ENCODE measurements around the gene CES5A.
"Not testable (repeated sequence)": the region's sequence is repeated elsewhere in the genome, so short reads cannot be mapped to it uniquely, and the experiment has no call there.

Gene CES5A

DNA sequence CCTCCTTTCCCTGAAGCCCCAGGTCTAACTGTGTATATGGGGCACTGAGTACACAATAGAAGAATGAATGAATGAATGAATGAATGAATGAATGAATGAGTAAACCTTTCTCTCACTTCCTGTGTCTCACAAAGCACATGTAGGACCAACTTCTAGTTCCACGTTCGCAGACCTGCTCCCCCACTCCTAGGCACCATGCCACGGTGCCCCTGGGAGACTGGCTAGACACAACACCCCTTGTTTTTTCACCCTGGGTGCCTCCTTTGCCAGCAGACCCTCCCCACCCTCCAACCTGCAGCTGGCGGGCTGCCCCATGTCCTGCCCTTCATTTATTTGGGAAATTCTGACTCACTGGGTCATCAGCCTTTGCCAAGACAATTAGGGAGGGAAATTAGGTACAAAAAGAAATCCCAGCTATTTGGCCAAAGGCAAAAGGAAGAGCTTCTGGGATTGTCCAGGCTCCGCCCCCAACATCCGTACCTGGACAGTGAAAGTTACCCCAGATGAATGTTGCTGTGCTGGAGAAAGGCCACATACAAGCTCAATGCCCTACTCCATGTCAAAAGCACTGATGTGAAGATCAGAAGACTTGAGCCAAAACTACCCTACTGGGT, 50.0 kb downstream of the CES5A start:
- no peak for DNase-seq

- no peak for DNase-seq
Observed at GRCh38 chr16:55824473-55825000, 50.6 kb downstream of the CES5A start.

DNA sequence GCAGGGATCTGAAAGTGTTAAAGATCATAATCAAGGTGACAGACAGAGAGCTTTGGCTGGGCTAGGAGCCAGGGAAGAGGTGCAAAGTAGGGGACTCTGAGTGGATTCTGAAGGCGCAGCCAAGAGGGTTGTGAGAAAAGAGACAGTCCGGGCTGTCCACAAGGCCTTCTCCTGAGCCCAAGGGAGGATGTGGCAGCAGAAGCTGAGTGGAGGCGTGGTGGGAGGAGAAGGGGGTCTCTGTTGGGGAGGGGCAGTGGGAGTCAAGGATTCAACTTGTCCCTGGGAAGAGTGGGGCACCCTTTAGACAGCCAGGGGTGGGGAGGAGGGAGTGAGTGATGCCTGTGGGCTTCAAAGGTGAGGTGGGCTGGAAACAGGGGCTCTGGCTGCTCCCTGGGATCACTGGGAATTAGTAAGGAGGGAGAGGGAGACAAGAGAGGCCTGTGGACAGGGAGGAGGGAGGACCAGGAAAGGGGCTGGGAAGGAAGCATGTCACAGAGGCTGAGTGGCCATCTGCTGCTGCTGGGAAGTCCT, 52.8 kb downstream of the CES5A start:
- no peak for DNase-seq

DNA sequence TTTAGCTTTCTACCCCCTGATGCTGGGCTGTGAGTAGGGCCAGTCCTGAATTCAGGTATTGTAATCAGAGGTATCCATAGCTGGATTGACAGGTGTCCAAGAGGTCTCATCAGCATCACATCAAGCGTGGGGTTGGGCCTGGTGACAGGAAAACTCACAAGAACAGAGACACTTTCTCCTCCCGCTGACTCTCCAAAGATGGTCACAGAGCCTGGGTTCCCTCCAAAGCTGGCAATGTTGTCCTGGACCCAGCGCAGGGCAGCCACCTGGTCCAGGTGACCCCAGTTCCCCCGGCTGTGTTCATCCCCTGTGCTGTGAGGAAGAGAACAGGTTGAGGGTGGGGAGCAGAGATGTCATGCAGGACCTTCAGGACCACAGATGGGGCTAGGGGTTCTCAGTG, 54.0 kb downstream of the CES5A start:
- DNase-seq, result no peak

GRCh38 chr16:55820615-55821014, 54.6 kb downstream of the CES5A start:
- no peak for DNase-seq

DNA sequence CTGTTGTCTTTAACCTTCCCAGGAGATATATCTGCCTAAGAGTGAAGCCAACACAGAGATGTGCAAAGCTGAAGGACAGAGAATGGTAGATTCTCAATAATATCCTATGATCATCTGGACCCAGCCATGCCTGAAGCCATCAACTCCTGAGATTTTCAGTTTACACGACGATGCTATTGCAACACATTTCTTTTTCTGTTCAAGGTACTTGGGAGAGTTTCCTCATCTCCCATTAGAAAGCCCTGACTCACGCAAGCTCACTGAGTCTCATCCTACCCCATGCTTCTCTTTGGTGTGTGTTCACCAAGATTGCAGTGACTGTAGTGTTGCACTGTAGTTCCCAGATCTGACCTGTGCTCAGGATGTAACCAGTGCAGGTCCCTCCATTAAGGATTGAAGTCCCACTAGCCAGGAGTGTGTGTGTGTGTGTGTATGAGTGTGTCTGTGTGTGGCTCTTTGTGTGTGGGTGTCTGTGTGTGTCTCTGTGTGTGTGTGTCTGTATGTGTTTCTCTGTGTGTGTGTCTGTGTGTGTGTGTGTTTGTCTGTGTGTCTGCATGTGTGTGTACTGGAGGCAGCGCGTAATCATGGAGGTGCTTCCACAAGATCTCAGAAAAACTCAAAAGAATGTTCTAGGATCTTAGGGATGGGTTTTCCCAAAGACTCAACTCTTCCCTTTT, 57.8 kb downstream of the CES5A start:
- no peak for DNase-seq

GRCh38 chr16:55816222-55816621, 59.0 kb downstream of the CES5A start:
- not testable (repeated sequence) for DNase-seq

DNA sequence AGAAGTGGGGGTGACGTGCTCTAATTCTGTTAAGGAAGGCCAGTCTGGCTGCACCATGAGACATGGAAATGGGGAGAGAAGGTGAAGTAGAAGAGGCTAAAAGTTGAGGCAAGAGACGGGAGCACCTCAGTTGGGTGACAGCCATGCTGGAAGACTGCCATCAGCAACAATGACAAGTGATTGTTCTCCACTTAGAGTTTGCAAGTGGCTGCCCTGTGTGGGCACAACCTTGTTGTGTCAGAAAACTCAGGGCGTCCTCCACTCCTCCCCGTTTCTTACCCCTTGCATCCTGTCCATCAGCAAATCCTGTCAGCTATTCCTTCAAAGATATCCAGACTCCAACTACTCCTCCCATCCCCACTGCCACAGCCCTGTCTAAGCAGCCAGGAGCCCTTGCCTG, 59.9 kb downstream of the CES5A start:
- no peak for DNase-seq

- not testable (repeated sequence) for DNase-seq
Observed at GRCh38 chr16:55814174-55814573, 61.0 kb downstream of the CES5A start.

DNA sequence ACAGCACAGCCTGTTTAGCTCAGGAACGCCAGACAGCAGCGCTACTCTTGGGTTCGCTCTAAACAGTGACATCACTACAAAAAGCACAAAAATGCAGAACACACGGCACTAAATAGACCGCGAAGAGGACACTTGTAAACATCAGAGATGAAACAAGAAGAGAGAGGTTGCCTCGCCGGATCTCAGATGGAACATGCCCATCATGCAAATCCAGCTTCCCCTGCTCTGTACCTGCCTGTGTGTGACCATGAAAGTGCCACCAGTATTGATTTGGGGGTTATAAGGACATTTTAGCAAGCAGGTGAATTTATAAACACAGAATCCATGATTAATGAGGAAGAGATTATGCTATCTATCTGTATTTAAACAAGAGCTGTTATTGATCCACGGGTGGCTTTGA, 61.4 kb downstream of the CES5A start:
- DNase-seq, result not testable (repeated sequence)

GRCh38 chr16:55812951-55813350, 62.2 kb downstream of the CES5A start:
- no peak for DNase-seq

- DNase-seq, result no peak
Observed at GRCh38 chr16:55811811-55812210, 63.4 kb downstream of the CES5A start.

- no peak for DNase-seq
Observed at GRCh38 chr16:55810451-55810961, 64.7 kb downstream of the CES5A start.

DNA sequence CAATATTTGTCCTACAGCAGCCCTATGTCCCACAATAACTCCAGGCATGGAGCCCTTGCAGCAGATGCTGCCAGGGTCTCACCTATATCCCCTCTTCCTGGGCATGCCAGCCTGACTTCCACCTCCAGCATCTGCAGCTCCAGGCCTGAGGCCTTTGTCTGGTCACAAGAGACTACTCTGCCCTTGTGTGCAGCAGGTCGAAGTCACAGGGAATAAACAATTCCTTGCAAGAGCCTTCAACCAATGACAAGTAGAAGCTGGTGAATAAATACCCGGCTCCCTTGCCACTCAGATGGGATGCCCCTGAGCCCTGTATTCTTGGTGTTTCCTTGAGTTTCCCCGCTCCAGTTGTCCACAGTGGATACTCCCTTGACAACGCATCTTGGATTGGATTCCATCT, 65.3 kb downstream of the CES5A start:
- DNase-seq, result no peak

GRCh38 chr16:55809386-55809785, 65.8 kb downstream of the CES5A start:
- DNase-seq, result no peak

DNA sequence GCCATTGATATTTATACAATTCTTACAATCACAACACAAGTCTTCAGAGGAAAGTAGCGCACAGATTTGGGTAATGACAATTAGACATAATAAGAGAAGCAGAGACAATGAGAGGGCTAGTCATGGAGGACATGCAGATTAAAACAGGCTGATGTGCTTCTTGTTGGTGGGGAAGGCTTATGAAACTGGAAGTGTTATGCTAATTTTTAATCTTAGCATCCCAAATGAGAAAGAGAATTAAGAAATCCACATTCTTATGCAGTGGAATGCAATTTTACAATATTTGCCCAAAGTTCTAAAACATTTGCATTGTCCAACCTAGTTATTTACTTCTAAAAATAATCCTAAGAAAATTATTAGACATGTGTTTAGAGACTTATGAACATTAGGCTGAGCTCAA, 66.9 kb downstream of the CES5A start:
- not testable (repeated sequence) for DNase-seq

- DNase-seq, result not testable (repeated sequence)
Observed at GRCh38 chr16:55805104-55805503, 70.1 kb downstream of the CES5A start.

GRCh38 chr16:55803681-55804080, 71.5 kb downstream of the CES5A start:
- not testable (repeated sequence) for DNase-seq

Data from NCI-H1105 (cell line).